Transverse colon (tissue), 4 donors: ENCODE data around the gene RFX1.

Experiments
- POLR2AphosphoS5 ChIP-seq, 3 donors: sonication (generic); formaldehyde crosslinking; IDR thresholded peaks; one replicate each; pipeline ENCODE4 v1.6.1; 2016; ENCODE audit warnings: antibody characterized with exemption in 3 of 3
- TF ChIP-seq, protein P1 (sequence below), 5 experiments: fragments of 200-600 bp in 3 of 5; fragments of 450-650 bp in 2 of 5; sonication (generic) in 3 of 5; IDR thresholded peaks; 1 replicate in 2 of 5; 2 replicates in 3 of 5; pipeline ENCODE4 v1.5.1; 2016 to 2017; ENCODE audit warnings: antibody characterized with exemption in 5 of 5, inconsistent platforms in 3 of 5, mild to moderate bottlenecking in 2 of 5, moderate library complexity in 1 of 5

DNA sequence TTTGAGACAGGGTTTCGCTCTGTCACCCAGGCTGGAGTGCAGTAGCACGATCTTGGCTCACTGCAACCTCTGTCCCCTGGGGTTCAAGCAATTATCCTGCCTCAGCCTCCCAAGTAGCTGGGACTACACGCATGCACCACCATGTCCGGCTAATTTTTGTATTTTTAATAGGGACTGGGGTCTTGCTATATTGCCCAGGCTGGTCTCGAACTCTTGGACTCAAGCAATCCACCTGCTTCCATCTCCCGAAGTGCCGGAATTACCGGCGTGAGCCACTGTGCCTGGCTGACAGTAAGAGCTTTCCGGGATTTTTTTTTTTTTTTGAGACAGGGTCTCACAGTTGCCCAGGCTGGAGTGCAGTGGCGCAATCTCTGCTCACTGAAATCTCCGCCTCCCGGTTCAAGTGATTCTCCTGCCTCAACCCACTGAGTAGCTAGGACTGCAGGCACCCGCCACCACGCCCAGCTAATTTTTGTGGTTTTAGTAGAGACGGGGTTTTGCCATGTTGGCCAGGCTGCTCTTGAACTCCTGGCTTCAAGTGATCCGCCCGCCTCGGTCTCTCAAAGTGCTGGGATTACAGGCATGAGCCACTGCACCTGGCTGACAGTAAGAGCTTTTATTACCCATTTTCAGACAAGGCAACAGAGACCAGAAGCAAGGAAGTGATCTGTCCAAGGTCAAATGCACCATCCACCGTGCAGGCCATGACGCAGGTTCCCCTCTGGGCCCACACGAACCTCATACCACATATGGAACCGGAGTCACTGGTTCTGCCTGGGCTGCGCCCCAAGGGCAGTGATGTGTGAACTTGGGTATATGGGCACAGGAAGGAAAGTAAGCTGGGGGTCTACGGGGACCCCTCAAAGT lies 21.0 kb downstream of the RFX1 start:
- TF ChIP-seq, protein P1, sequence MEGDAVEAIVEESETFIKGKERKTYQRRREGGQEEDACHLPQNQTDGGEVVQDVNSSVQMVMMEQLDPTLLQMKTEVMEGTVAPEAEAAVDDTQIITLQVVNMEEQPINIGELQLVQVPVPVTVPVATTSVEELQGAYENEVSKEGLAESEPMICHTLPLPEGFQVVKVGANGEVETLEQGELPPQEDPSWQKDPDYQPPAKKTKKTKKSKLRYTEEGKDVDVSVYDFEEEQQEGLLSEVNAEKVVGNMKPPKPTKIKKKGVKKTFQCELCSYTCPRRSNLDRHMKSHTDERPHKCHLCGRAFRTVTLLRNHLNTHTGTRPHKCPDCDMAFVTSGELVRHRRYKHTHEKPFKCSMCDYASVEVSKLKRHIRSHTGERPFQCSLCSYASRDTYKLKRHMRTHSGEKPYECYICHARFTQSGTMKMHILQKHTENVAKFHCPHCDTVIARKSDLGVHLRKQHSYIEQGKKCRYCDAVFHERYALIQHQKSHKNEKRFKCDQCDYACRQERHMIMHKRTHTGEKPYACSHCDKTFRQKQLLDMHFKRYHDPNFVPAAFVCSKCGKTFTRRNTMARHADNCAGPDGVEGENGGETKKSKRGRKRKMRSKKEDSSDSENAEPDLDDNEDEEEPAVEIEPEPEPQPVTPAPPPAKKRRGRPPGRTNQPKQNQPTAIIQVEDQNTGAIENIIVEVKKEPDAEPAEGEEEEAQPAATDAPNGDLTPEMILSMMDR (IDR thresholded peaks at IDR 0.05) = no peak
- TF ChIP-seq POLR2AphosphoS5 (IDR thresholded peaks at IDR 0.05) = no peak
